A549 (cell line): Measurements from ENCODE around the gene TEC. TPM values are rescaled to one million over a fixed set of nuclear protein-coding genes. Genes with fewer than 3 reads are reported as not detected.
A peak's percentile ranks its signal among the peaks of the same experiment; 100 is the strongest.
"Not testable (repeated sequence)": the region's sequence is repeated elsewhere in the genome, so short reads cannot be mapped to it uniquely, and the experiment has no call there.

ENCODE experiments used
- ATAC-seq, 2 experiments: fragments of 200-7000 bp in 1 of 2; fragments of >200 bp in 1 of 2; cut with Nextera tagmentation in 1 of 2; cut with Tn5 transposase in 1 of 2; 3 replicates each; pipeline versions ENCODE4 v1.8.0 to v1.9.1; 2018 to 2020; ENCODE audit warnings: mild to moderate bottlenecking in 1 of 2, moderate library complexity in 1 of 2
- CTCF ChIA-PET: fragments of 300-600 bp; sonication (Branson Sonifier 250); formaldehyde crosslinking; extraction: SDS; loops from one replicate; lab custom pipeline; 2021; ENCODE audit warnings: antibody characterized with exemption, inconsistent platforms; lab: Yijun Ruan, JAX
- POLR2A ChIA-PET: fragments of 350-600 bp; formaldehyde crosslinking; extraction: SDS; loops from one replicate; lab custom pipeline; 2021; ENCODE audit warnings: antibody characterized with exemption, inconsistent platforms; lab: Yijun Ruan, JAX
- DNase-seq, 2 experiments: peaks; one replicate each; pipeline versions ENCODE4 v3.0.0 to v3.0.0-alpha.2; 2011 to 2016; ENCODE audit warnings: low read depth in 1 of 2, low spot score in 1 of 2
- FAIRE-seq: peaks from 2 replicates; lab custom pipeline; 2011; peaks lifted over from hg19 to GRCh38; lab: Jason Lieb, UNC
- H3K27ac ChIP-seq, 2 experiments: fragments of >200 bp; sonication (Bioruptor Twin); formaldehyde crosslinking; 3 replicates each; pipeline ENCODE4 v1.5.1; 2016 to 2017
- H3K4me1 ChIP-seq: fragments of >200 bp; sonication (Bioruptor Twin); formaldehyde crosslinking; 3 replicates; pipeline ENCODE4 v1.6.1; 2016
- H3K4me2 ChIP-seq: fragments of >200 bp; sonication (Bioruptor Twin); formaldehyde crosslinking; 3 replicates; pipeline ENCODE4 v1.6.1; 2016
- H3K4me3 ChIP-seq: fragments of >200 bp; sonication (Bioruptor Twin); formaldehyde crosslinking; 3 replicates; pipeline ENCODE4 v1.5.1; 2016
- H3K9me3 ChIP-seq: fragments of >200 bp; sonication (Bioruptor Twin); formaldehyde crosslinking; 3 replicates; pipeline ENCODE4 v1.6.1; 2016
- CBX8 ChIP-seq: fragments of 200-600 bp; sonication (generic); IDR thresholded peaks from 2 replicates; pipeline ENCODE4 v1.6.1; 2016
- CEBPB ChIP-seq, 2 experiments: fragments of >200 bp in 1 of 2; sonication (Bioruptor Twin) in 1 of 2; formaldehyde crosslinking in 1 of 2; IDR thresholded peaks; 2 replicates each; pipeline ENCODE4 v1.6.1; 2012 to 2016
- EP300 ChIP-seq, 2 experiments: fragments of >200 bp; sonication (Bioruptor Twin); formaldehyde crosslinking; IDR thresholded peaks; 2 replicates in 1 of 2; 3 replicates in 1 of 2; pipeline ENCODE4 v1.6.1; 2016 to 2017
- FOSB ChIP-seq: fragments of 250-450 bp; sonication (Bioruptor Pico); IDR thresholded peaks from 2 replicates; pipeline ENCODE4 v1.5.0; 2020; ENCODE audit warnings: mild to moderate bottlenecking, moderate library complexity
- HDAC2 ChIP-seq: fragments of 200-600 bp; sonication (generic); IDR thresholded peaks from 2 replicates; pipeline ENCODE4 v1.6.1; 2016
- HOXB13 ChIP-seq: fragments of 250-450 bp; sonication (Bioruptor Pico); IDR thresholded peaks from 2 replicates; pipeline ENCODE4 v1.5.0; 2020; ENCODE audit warnings: low read depth, mild to moderate bottlenecking, moderate library complexity
- JUN ChIP-seq, 2 experiments: fragments of >200 bp; sonication (Bioruptor Twin); formaldehyde crosslinking; IDR thresholded peaks; 2 replicates in 1 of 2; 3 replicates in 1 of 2; pipeline ENCODE4 v1.6.1; 2016 to 2017
- JUNB ChIP-seq: fragments of >200 bp; sonication (Bioruptor Twin); formaldehyde crosslinking; IDR thresholded peaks from 2 replicates; pipeline ENCODE4 v1.6.1; 2016
- KDM1A ChIP-seq: fragments of 200-600 bp; sonication (generic); IDR thresholded peaks from 2 replicates; pipeline ENCODE4 v1.6.1; 2016; ENCODE audit warnings: low read depth, mild to moderate bottlenecking
- KDM5A ChIP-seq: fragments of 200-600 bp; sonication (generic); IDR thresholded peaks from 2 replicates; pipeline ENCODE4 v1.6.1; 2016; ENCODE audit warnings: antibody characterized with exemption, mild to moderate bottlenecking
- MAZ ChIP-seq: fragments of 150-350 bp; IDR thresholded peaks from 2 replicates; pipeline ENCODE4 v1.6.1; 2014; ENCODE audit warnings: antibody characterized with exemption, low read depth, low read length, borderline replicate concordance
- NPAS2 ChIP-seq: fragments of 250-450 bp; sonication (Bioruptor Pico); IDR thresholded peaks from 2 replicates; pipeline ENCODE4 v1.8.0; 2022; ENCODE audit warnings: mild to moderate bottlenecking, moderate library complexity, borderline replicate concordance
- POLR2AphosphoS2 ChIP-seq: conservative IDR thresholded peaks from 2 replicates; pipeline ENCODE4 v1.6.1; 2012; ENCODE audit warnings: low read length, improper control_type of control experiment, inconsistent platforms
- RAD21 ChIP-seq, 2 experiments: fragments of >200 bp in 1 of 2; sonication (Bioruptor Twin) in 1 of 2; formaldehyde crosslinking in 1 of 2; IDR thresholded peaks in 1 of 2; conservative IDR thresholded peaks in 1 of 2; 2 replicates in 1 of 2; 3 replicates in 1 of 2; pipeline ENCODE4 v1.6.1; 2012 to 2018; ENCODE audit warnings: inconsistent platforms in 1 of 2
- RNF2 ChIP-seq: fragments of 200-600 bp; sonication (generic); IDR thresholded peaks from 2 replicates; pipeline ENCODE4 v1.6.1; 2016; ENCODE audit warnings: low read depth, mild to moderate bottlenecking, antibody characterized with exemption, moderate library complexity, borderline replicate concordance
- SMC3 ChIP-seq: fragments of >200 bp; sonication (Bioruptor Twin); formaldehyde crosslinking; IDR thresholded peaks from 3 replicates; pipeline ENCODE4 v1.6.1; 2018; ENCODE audit warnings: inconsistent platforms
- WGBS: methylation state at CpG from one replicate; pipeline ENCODE4 v1.1.6; 2017; ENCODE audit errors: missing lambda C conversion rate; 5-methylcytosine and 5-hydroxymethylcytosine counted together
- polyA plus RNA-seq, 4 experiments: library from polyadenylated mRNA; depleted of rRNA in 3 of 4; stranded (reverse); fragments of >200 nt; fragmentation: RNase III in 1 of 4; extraction: RNeasy Plus Mini Kit Qiagen cat#74134 plus additional on column Dnase treatment in 1 of 4; gene quantifications; 2 replicates in 3 of 4; 3 replicates in 1 of 4; pipeline ENCODE4 v1.2.3, GENCODE V29; 2011 to 2017
- TF ChIP-seq, protein P1 (sequence below): fragments of >200 bp; sonication (Bioruptor Twin); formaldehyde crosslinking; IDR thresholded peaks from 3 replicates; pipeline ENCODE4 v1.5.1; 2016
- TF ChIP-seq, protein P2 (sequence below): fragments of >200 bp; sonication (Bioruptor Twin); formaldehyde crosslinking; IDR thresholded peaks from 3 replicates; pipeline ENCODE4 v1.6.1; 2016
- TF ChIP-seq, protein P3 (sequence below): fragments of 250-450 bp; sonication (Bioruptor Pico); IDR thresholded peaks from 2 replicates; pipeline ENCODE4 v1.5.0; 2020; ENCODE audit warnings: low read depth, mild to moderate bottlenecking, moderate library complexity
- TF ChIP-seq, protein P4 (sequence below): IDR thresholded peaks from 2 replicates; pipeline ENCODE4 v1.6.1; 2012

The TEC gene
- polyA plus RNA-seq, 2 of the 4 experiments (the other 2 are of a cell fraction): 1.2 to 1.6 TPM

DNA sequence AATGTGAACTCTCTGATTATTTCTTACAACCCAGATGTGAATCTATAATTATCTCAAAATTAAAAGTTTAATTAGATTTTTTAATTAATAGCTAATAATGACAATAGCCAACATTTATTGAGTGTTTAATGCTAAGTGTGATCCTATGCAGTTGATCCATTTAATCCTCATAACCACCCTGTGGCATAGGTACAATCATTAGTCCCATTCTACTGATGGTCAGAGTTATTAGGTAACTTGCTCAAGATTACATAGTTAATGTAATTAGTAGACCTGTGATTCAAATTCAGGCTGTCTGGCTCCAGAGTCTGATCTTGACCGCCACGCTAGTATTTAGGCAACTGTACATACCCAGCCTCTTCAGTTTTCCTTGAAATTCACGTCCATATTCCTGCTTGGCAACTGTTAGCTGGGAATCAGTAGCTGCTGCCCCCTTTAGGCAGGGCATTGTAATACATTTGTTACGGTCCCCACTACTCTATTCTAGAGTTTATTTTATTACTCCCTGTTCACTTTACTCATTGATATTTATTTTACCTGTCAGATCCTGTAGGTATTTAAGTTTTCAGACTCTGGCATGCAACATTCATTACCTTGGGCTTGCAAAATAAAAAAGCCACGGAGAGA lies 20.6 kb upstream of the TEC start:
- peak; percentile 36 to 39 for DNase-seq
- FAIRE-seq: no peak

DNA sequence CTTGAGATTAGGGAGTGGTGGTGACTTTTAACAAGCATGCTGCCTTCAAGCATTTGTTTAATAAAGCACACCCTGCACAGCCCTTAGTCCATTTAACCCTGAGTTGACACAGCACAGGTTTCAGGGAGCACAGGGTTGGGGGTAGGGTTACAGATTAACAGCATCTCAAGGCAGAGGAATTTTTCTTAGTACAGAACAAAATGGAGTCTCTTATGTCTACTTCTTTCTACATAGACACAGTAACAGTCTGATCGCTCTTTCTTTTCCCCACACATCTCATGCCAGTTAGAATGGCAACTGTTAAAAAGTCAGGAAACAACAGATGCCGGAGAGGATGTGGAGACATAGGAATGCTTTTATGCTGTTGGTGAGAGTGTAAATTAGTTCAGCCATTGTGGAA lies 16.4 kb upstream of the TEC start:
- ATAC-seq, H3K4me2 ChIP-seq, H3K4me3 ChIP-seq, H3K27ac ChIP-seq, H3K4me1 ChIP-seq, POLR2A ChIA-PET, FAIRE-seq, H3K9me3 ChIP-seq, DNase-seq, CTCF ChIA-PET: not testable (repeated sequence)
- WGBS: 98% methylated on average over 2 of the region's 2 CpGs

More for the DNA sequence above, 20.6 kb upstream of the TEC start:
- H3K4me1 ChIP-seq: no peaks in the 10 kb centered on the region
- WGBS: 4% methylated on average over 5 of the region's 5 CpGs
- ChIA-PET CTCF (interaction anchor here (0.7 to 1.5 kb wide), 6 partner anchors 19 to 163 kb away, joined by 3 to 5 read pairs (median 3); no protein-coding TSS in a partner anchor), POLR2A (no interaction called here)
- TF ChIP-seq, protein P1, sequence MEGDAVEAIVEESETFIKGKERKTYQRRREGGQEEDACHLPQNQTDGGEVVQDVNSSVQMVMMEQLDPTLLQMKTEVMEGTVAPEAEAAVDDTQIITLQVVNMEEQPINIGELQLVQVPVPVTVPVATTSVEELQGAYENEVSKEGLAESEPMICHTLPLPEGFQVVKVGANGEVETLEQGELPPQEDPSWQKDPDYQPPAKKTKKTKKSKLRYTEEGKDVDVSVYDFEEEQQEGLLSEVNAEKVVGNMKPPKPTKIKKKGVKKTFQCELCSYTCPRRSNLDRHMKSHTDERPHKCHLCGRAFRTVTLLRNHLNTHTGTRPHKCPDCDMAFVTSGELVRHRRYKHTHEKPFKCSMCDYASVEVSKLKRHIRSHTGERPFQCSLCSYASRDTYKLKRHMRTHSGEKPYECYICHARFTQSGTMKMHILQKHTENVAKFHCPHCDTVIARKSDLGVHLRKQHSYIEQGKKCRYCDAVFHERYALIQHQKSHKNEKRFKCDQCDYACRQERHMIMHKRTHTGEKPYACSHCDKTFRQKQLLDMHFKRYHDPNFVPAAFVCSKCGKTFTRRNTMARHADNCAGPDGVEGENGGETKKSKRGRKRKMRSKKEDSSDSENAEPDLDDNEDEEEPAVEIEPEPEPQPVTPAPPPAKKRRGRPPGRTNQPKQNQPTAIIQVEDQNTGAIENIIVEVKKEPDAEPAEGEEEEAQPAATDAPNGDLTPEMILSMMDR: peak; percentile 59
- TF ChIP-seq, protein P2, sequence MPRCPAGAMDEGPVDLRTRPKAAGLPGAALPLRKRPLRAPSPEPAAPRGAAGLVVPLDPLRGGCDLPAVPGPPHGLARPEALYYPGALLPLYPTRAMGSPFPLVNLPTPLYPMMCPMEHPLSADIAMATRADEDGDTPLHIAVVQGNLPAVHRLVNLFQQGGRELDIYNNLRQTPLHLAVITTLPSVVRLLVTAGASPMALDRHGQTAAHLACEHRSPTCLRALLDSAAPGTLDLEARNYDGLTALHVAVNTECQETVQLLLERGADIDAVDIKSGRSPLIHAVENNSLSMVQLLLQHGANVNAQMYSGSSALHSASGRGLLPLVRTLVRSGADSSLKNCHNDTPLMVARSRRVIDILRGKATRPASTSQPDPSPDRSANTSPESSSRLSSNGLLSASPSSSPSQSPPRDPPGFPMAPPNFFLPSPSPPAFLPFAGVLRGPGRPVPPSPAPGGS: no peak
- peak; percentile 36 to 56; a peak in 4 of 5 replicates for TF ChIP-seq RAD21 (conservative IDR thresholded peaks at IDR 0.05 in 1 of 2, IDR thresholded peaks at IDR 0.05 in 1 of 2)
- no peak overlapping the region for H3K4me3 ChIP-seq
- no peaks in the 10 kb centered on the region for H3K9me3 ChIP-seq
- no peak overlapping the region for H3K27ac ChIP-seq
- ATAC-seq: peak; percentile 74 to 83
- peak overlapping the region; percentile 39; the same call in 2 of the 3 replicates for H3K4me2 ChIP-seq

DNA sequence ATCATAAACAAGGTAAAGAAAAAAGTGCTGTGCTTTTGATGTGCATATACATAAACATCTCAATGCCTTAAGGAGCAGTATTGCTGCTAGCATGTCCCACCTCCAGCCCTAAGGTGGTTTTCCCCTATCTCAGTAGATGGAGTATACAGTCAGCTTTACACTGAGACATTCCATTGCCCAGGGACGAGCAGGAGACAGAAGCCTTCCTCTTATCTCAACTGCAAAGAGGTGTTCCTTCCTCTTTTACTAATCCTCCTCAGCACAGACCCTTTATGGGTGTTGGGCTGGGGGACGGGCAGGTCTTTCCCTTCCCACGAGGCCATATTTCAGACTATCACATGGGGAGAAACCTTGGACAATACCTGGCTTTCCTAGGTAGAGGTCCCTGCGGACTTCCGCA lies 16.0 kb upstream of the TEC start:
- DNase-seq, ATAC-seq, CTCF ChIA-PET, H3K4me2 ChIP-seq, H3K4me1 ChIP-seq, H3K27ac ChIP-seq, FAIRE-seq, H3K4me3 ChIP-seq, POLR2A ChIA-PET, H3K9me3 ChIP-seq: not testable (repeated sequence)
- WGBS: 5% methylated on average over 3 of the region's 5 CpGs

DNA sequence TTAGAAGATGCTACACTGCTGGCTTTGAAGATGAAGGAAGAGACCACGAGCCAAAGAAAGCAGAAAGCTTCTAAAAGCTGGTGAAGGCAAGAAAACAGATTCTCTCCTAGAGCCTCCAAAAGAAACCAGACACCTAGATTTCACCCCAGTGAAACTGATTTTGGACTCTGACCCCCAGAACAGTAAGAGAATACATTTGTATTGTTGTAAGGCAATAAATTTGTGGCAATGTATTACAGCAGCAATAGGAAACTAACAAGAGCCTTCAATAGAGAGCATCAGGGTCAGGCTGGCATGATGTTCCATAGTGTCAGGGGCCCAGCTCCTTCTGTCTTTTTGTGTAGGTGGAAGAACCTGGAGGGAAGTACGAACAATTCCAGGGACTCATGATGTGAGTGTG lies 6.0 kb upstream of the TEC start:
- H3K4me1 ChIP-seq: no peaks in the 10 kb centered on the region
- H3K27ac ChIP-seq: no peak overlapping the region
- no peaks in the 10 kb centered on the region for H3K9me3 ChIP-seq
- DNase-seq (no peak), FAIRE-seq (no peak), ATAC-seq (no peak)
- TF ChIP-seq HDAC2 (no peak), HOXB13 (CRISPR knock-in tag) (no peak), KDM1A (no peak), EP300 (IDR thresholded peaks at IDR 0.05) (no peak), RNF2 (no peak), POLR2AphosphoS2 (no peak), MAZ (no peak), CBX8 (no peak), FOSB (CRISPR knock-in tag) (no peak), CEBPB (IDR thresholded peaks at IDR 0.05) (no peak), JUNB (no peak), JUN (IDR thresholded peaks at IDR 0.05) (no peak), KDM5A (no peak), NPAS2 (CRISPR knock-in tag) (no peak), SMC3 (no peak)
- TF ChIP-seq, protein P3, sequence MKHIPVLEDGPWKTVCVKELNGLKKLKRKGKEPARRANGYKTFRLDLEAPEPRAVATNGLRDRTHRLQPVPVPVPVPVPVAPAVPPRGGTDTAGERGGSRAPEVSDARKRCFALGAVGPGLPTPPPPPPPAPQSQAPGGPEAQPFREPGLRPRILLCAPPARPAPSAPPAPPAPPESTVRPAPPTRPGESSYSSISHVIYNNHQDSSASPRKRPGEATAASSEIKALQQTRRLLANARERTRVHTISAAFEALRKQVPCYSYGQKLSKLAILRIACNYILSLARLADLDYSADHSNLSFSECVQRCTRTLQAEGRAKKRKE (CRISPR knock-in tag): no peak
- TF ChIP-seq, protein P4, sequence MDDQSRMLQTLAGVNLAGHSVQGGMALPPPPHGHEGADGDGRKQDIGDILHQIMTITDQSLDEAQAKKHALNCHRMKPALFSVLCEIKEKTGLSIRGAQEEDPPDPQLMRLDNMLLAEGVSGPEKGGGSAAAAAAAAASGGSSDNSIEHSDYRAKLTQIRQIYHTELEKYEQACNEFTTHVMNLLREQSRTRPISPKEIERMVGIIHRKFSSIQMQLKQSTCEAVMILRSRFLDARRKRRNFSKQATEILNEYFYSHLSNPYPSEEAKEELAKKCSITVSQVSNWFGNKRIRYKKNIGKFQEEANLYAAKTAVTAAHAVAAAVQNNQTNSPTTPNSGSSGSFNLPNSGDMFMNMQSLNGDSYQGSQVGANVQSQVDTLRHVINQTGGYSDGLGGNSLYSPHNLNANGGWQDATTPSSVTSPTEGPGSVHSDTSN: no peak
- WGBS: 60% methylated on average over 2 of the region's 2 CpGs
- ChIA-PET POLR2A (no interaction called here), CTCF (interaction anchor here (0.7 to 1.1 kb wide), 2 partner anchors 24 to 270 kb away, joined by 3 to 4 read pairs; no protein-coding TSS in a partner anchor)
- H3K4me2 ChIP-seq: no peak overlapping the region
- no peak overlapping the region for H3K4me3 ChIP-seq
